Neural progenitor cell (in vitro differentiated cells): Measurements from ENCODE around the gene ADH1B. TPM values are rescaled to one million over a fixed set of nuclear protein-coding genes. Genes with fewer than 3 reads are reported as not detected.
"Not testable (repeated sequence)": the region's sequence is repeated elsewhere in the genome, so short reads cannot be mapped to it uniquely, and the experiment has no call there.

Experiments used
- DNase-seq: peaks from one replicate; pipeline ENCODE4 v3.0.0-alpha.2; 2016; ENCODE audit warnings: low spot score
- H2AFZ ChIP-seq: fragments of 200-600 bp; sonication (generic); replicated peaks from 2 replicates; pipeline ENCODE4 v1.6.1; 2016; ENCODE audit warnings: antibody characterized with exemption
- H3F3A ChIP-seq: fragments of 200-600 bp; sonication (generic); 2 replicates; pipeline ENCODE4 v1.6.1; 2016; ENCODE audit warnings: antibody characterized with exemption, low read depth
- H3K27ac ChIP-seq: fragments of 200-600 bp; sonication (generic); 2 replicates; pipeline ENCODE4 v1.5.1; 2016; ENCODE audit warnings: mild to moderate bottlenecking
- H3K27me3 ChIP-seq: fragments of 200-600 bp; sonication (generic); 2 replicates; pipeline ENCODE4 v1.6.1; 2016; ENCODE audit warnings: mild to moderate bottlenecking, moderate library complexity
- H3K36me3 ChIP-seq: fragments of 200-600 bp; sonication (generic); 2 replicates; pipeline ENCODE4 v1.5.1; 2016
- H3K4me1 ChIP-seq: fragments of 200-600 bp; sonication (generic); 2 replicates; pipeline ENCODE4 v1.6.1; 2016; ENCODE audit warnings: mixed run types
- H3K4me2 ChIP-seq: fragments of 200-600 bp; sonication (generic); 2 replicates; pipeline ENCODE4 v1.6.1; 2016
- H3K4me3 ChIP-seq: fragments of 200-600 bp; sonication (generic); 2 replicates; pipeline ENCODE4 v1.5.1; 2016
- H3K79me2 ChIP-seq: fragments of 200-600 bp; sonication (generic); 2 replicates; pipeline ENCODE4 v1.6.1; 2016; ENCODE audit warnings: low read depth
- H3K9ac ChIP-seq: fragments of 200-600 bp; sonication (generic); 2 replicates; pipeline ENCODE4 v1.6.1; 2016
- H3K9me3 ChIP-seq: fragments of 200-600 bp; sonication (generic); 2 replicates; pipeline ENCODE4 v1.5.1; 2016; ENCODE audit warnings: low read depth
- H4K20me1 ChIP-seq: fragments of 200-600 bp; sonication (generic); 2 replicates; pipeline ENCODE4 v1.6.1; 2016; ENCODE audit warnings: low read depth
- H3K27ac Mint-ChIP-seq: 3 replicates; pipeline ENCODE4 v1.8.0; 2021; ENCODE audit warnings: mixed read lengths
- H3K27me3 Mint-ChIP-seq: 2 replicates; pipeline ENCODE4 v1.8.0; 2022; ENCODE audit warnings: low read depth, mild to moderate bottlenecking, inconsistent platforms, moderate library complexity, mixed read lengths; ENCODE audit not compliant: insufficient read depth
- H3K36me3 Mint-ChIP-seq: 3 replicates; pipeline ENCODE4 v1.8.0; 2021; ENCODE audit warnings: mixed read lengths
- H3K4me1 Mint-ChIP-seq: 3 replicates; pipeline ENCODE4 v1.8.0; 2021; ENCODE audit warnings: mixed read lengths
- H3K4me3 Mint-ChIP-seq: 3 replicates; pipeline ENCODE4 v1.8.0; 2021; ENCODE audit warnings: mild to moderate bottlenecking, moderate library complexity, mixed read lengths
- H3K9me3 Mint-ChIP-seq: 3 replicates; pipeline ENCODE4 v1.8.0; 2020; ENCODE audit warnings: mixed read lengths
- CTCF ChIP-seq: fragments of 200-600 bp; sonication (generic); IDR thresholded peaks from 2 replicates; pipeline ENCODE4 v1.5.1; 2017; ENCODE audit warnings: antibody characterized with exemption, mild to moderate bottlenecking
- EZH2 ChIP-seq: fragments of 200-600 bp; sonication (generic); IDR thresholded peaks from 2 replicates; pipeline ENCODE4 v1.6.1; 2017; ENCODE audit warnings: antibody characterized with exemption, mild to moderate bottlenecking, moderate library complexity
- EZH2phosphoT487 ChIP-seq: fragments of 200-600 bp; sonication (generic); IDR thresholded peaks from 2 replicates; pipeline ENCODE4 v1.6.1; 2017; ENCODE audit warnings: antibody characterized with exemption
- total RNA-seq: library from RNA; depleted of rRNA; stranded (reverse); fragments of >200 nt; gene quantifications from 2 replicates; pipeline ENCODE4 v1.2.3, GENCODE V29; 2015; ENCODE audit warnings: low replicate concordance

The ADH1B gene
- total RNA-seq, 1 donor from 2014 or later, result not detected

GRCh38 chr4:99323756-99324155 lies 2.6 kb upstream of the ADH1B start:
- DNase-seq, result no peak
- Histone ChIP-seq H3K27me3 (no peaks in the 10 kb centered on the region), H2AFZ (no peak overlapping the region), H3K4me3 (no peak overlapping the region), H3K4me1 (peaks cover 11% of the 10 kb centered on the region), H3K9ac (no peak overlapping the region), H3K4me2 (no peak overlapping the region), H3K36me3 (no peaks in the 10 kb centered on the region), H4K20me1 (no peaks in the 10 kb centered on the region), H3K79me2 (no peaks in the 10 kb centered on the region), H3K9me3 (no peaks in the 10 kb centered on the region), H3F3A (peaks cover 6% of the 10 kb centered on the region), H3K27ac (no peak overlapping the region)
- H3K9me3 Mint-ChIP-seq, result peaks cover 3% of the 10 kb centered on the region
- no peaks in the 10 kb centered on the region for H3K27me3 Mint-ChIP-seq
- peaks cover 10% of the 10 kb centered on the region for H3K4me1 Mint-ChIP-seq
- no peaks in the 10 kb centered on the region for H3K36me3 Mint-ChIP-seq
- H3K27ac Mint-ChIP-seq, result no peak overlapping the region
- no peak overlapping the region for H3K4me3 Mint-ChIP-seq
- TF ChIP-seq CTCF (no peak), EZH2phosphoT487 (no peak), EZH2 (no peak)

GRCh38 chr4:99317811-99318210 lies 3.4 kb downstream of the ADH1B start:
- H3K27me3 Mint-ChIP-seq, H3K9me3 ChIP-seq, H2AFZ ChIP-seq: not testable (repeated sequence)

GRCh38 chr4:99317354-99317753 lies 3.8 kb downstream of the ADH1B start:
- no peak overlapping the region for H3K27ac ChIP-seq
- no peak overlapping the region for H3K4me3 Mint-ChIP-seq
- H3K27me3 ChIP-seq, result no peaks in the 10 kb centered on the region
- H3K4me2 ChIP-seq, result no peak overlapping the region
- TF ChIP-seq CTCF (no peak), EZH2 (no peak), EZH2phosphoT487 (no peak)
- H3K36me3 ChIP-seq, result no peaks in the 10 kb centered on the region
- H3F3A ChIP-seq, result peaks cover 6% of the 10 kb centered on the region
- H3K79me2 ChIP-seq, result no peaks in the 10 kb centered on the region
- DNase-seq, result no peak
- H3K36me3 Mint-ChIP-seq, result no peaks in the 10 kb centered on the region
- H3K9me3 ChIP-seq, result no peaks in the 10 kb centered on the region
- no peak overlapping the region for H2AFZ ChIP-seq
- H3K27ac Mint-ChIP-seq, result no peak overlapping the region
- H3K4me1 ChIP-seq, result peaks cover 11% of the 10 kb centered on the region
- H3K9me3 Mint-ChIP-seq, result no peaks in the 10 kb centered on the region
- H3K27me3 Mint-ChIP-seq, result peaks cover 2% of the 10 kb centered on the region
- no peak overlapping the region for H3K9ac ChIP-seq
- H4K20me1 ChIP-seq, result no peaks in the 10 kb centered on the region
- peaks cover 13% of the 10 kb centered on the region for H3K4me1 Mint-ChIP-seq
- no peak overlapping the region for H3K4me3 ChIP-seq

More at GRCh38 chr4:99317811-99318210, 3.4 kb downstream of the ADH1B start:
- H4K20me1 ChIP-seq, H3K9me3 Mint-ChIP-seq, H3K79me2 ChIP-seq, H3K36me3 ChIP-seq, H3K4me3 ChIP-seq, H3K27ac Mint-ChIP-seq, H3K27ac ChIP-seq, H3K27me3 ChIP-seq, H3F3A ChIP-seq, H3K4me3 Mint-ChIP-seq, H3K9ac ChIP-seq, H3K4me2 ChIP-seq, DNase-seq, H3K36me3 Mint-ChIP-seq: not testable (repeated sequence)
- peaks cover 13% of the 10 kb centered on the region for H3K4me1 Mint-ChIP-seq
- H3K4me1 ChIP-seq, result peaks cover 11% of the 10 kb centered on the region

- Histone ChIP-seq H3F3A (no peaks in the 10 kb centered on the region), H4K20me1 (no peaks in the 10 kb centered on the region), H3K4me1 (no peaks in the 10 kb centered on the region), H3K4me3 (no peak overlapping the region), H3K27ac (no peak overlapping the region), H3K36me3 (no peaks in the 10 kb centered on the region), H3K27me3 (no peaks in the 10 kb centered on the region), H2AFZ (no peak overlapping the region), H3K9me3 (no peaks in the 10 kb centered on the region), H3K4me2 (no peak overlapping the region), H3K9ac (no peak overlapping the region), H3K79me2 (no peaks in the 10 kb centered on the region)
- H3K4me1 Mint-ChIP-seq, result peaks cover 3% of the 10 kb centered on the region
- DNase-seq, result no peak
- no peaks in the 10 kb centered on the region for H3K9me3 Mint-ChIP-seq
- TF ChIP-seq EZH2 (no peak), CTCF (no peak), EZH2phosphoT487 (no peak)
- H3K36me3 Mint-ChIP-seq, result no peaks in the 10 kb centered on the region
- no peak overlapping the region for H3K4me3 Mint-ChIP-seq
- H3K27ac Mint-ChIP-seq, result no peak overlapping the region
- H3K27me3 Mint-ChIP-seq, result peaks cover 2% of the 10 kb centered on the region
Measured at GRCh38 chr4:99315839-99316238, 5.4 kb downstream of the ADH1B start.
